B cell (primary cell): ENCODE data around the gene TMEM129. TPM values are rescaled to one million over a fixed set of nuclear protein-coding genes. Genes with fewer than 3 reads are reported as not detected.

Experiments used
- ATAC-seq: fragments of 200-7000 bp; cut with Tn5 transposase; one replicate; pipeline ENCODE4 v1.10.0; 2021; ENCODE audit warnings: low read depth, mild to moderate bottlenecking, moderate number of reproducible peaks, moderate library complexity
- CTCF ChIA-PET: fragments of 350-600 bp; sonication (Branson Sonifier 250); formaldehyde crosslinking; loops from one replicate; lab custom pipeline; 2021; ENCODE audit warnings: antibody characterized with exemption, inconsistent platforms; lab: Charles Lee
- POLR2A ChIA-PET: fragments of 350-600 bp; sonication (Branson Sonifier 250); formaldehyde crosslinking; loops from one replicate; lab custom pipeline; 2021; ENCODE audit warnings: antibody characterized with exemption; lab: Charles Lee
- DNase-seq: peaks from one replicate; pipeline ENCODE4 v3.0.0; 2013
- H2AFZ ChIP-seq: 2 replicates; pipeline ENCODE4 v1.6.1; 2012; ENCODE audit warnings: mild to moderate bottlenecking, low read depth, low read length; ENCODE audit not compliant: insufficient read depth, poor library complexity, severe bottlenecking
- H3K27ac ChIP-seq, 2 donors: 1 replicate in 1 of 2; 2 replicates in 1 of 2; pipeline ENCODE4 v1.5.1; 2012 to 2013; ENCODE audit warnings: low read length in 2 of 2, mild to moderate bottlenecking in 2 of 2, moderate library complexity in 1 of 2
- H3K27me3 ChIP-seq, 4 experiments: fragments of 200-600 bp in 1 of 4; sonication (generic) in 1 of 4; replicated peaks in 1 of 4; 1 replicate in 2 of 4; 2 replicates in 2 of 4; pipeline versions ENCODE4 v1.6.1 to v1.7.0; 2013 to 2016; ENCODE audit warnings: low read length in 3 of 4, mild to moderate bottlenecking in 2 of 4, mixed read lengths in 1 of 4, moderate library complexity in 1 of 4; ENCODE audit not compliant: insufficient read depth in 4 of 4, control insufficient read depth in 3 of 4; ENCODE audit errors: control extremely low read depth in 1 of 4
- H3K36me3 ChIP-seq, 2 experiments: replicated peaks in 1 of 2; 1 replicate in 1 of 2; 2 replicates in 1 of 2; pipeline versions ENCODE4 v1.6.1 to v1.7.1; 2013; ENCODE audit warnings: low read length in 1 of 2; ENCODE audit not compliant: insufficient read depth in 2 of 2, control insufficient read depth in 1 of 2; ENCODE audit errors: control extremely low read depth in 1 of 2, extremely low read depth in 1 of 2
- H3K4me1 ChIP-seq, 2 donors: fragments of 200-600 bp in 1 of 2; sonication (generic) in 1 of 2; 1 replicate in 1 of 2; 2 replicates in 1 of 2; pipeline versions ENCODE4 v1.5.1 to v1.6.1; 2013 to 2017; ENCODE audit warnings: low read length in 2 of 2; ENCODE audit not compliant: control insufficient read depth in 2 of 2, insufficient read depth in 2 of 2
- H3K4me2 ChIP-seq: replicated peaks from 2 replicates; pipeline ENCODE3; 2012; ENCODE audit warnings: mild to moderate bottlenecking, low read depth, low read length; ENCODE audit not compliant: poor library complexity, severe bottlenecking
- H3K4me3 ChIP-seq, 5 experiments: fragments of 200-600 bp in 1 of 5; sonication (generic) in 1 of 5; 1 replicate in 3 of 5; 2 replicates in 2 of 5; pipeline versions ENCODE4 v1.5.1 to v1.7.0; 2011 to 2016; ENCODE audit warnings: low read length in 4 of 5, mild to moderate bottlenecking in 4 of 5, low read depth in 2 of 5, control low read depth in 1 of 5, moderate library complexity in 1 of 5; ENCODE audit not compliant: insufficient read depth in 1 of 5; ENCODE audit errors: control extremely low read depth in 1 of 5, extremely low read depth in 1 of 5
- H3K79me2 ChIP-seq: fragments of 200-600 bp; sonication (generic); one replicate; pipeline ENCODE4 v1.6.0; 2016; ENCODE audit warnings: low read length; ENCODE audit not compliant: control insufficient read depth, insufficient read depth
- H3K9ac ChIP-seq: fragments of 200-600 bp; sonication (generic); 2 replicates; pipeline ENCODE4 v1.6.1; 2017; ENCODE audit warnings: mild to moderate bottlenecking, low read length, moderate library complexity
- H3K9me3 ChIP-seq, 3 donors: one replicate each; pipeline versions ENCODE4 v1.6.1 to v1.7.1; 2013; ENCODE audit warnings: low read length in 2 of 3; ENCODE audit not compliant: control insufficient read depth in 2 of 3, insufficient read depth in 1 of 3; ENCODE audit errors: control extremely low read depth in 1 of 3
- H4K20me1 ChIP-seq: 2 replicates; pipeline ENCODE4 v1.6.0; 2012; ENCODE audit warnings: mild to moderate bottlenecking, low read length; ENCODE audit not compliant: insufficient read depth, control insufficient read depth, poor library complexity, severe bottlenecking
- H3K27ac Mint-ChIP-seq: one replicate; pipeline ENCODE4 v1.8.0; 2021; ENCODE audit warnings: mixed read lengths
- H3K27me3 Mint-ChIP-seq: one replicate; pipeline ENCODE4 v1.8.0; 2021; ENCODE audit warnings: mixed read lengths
- H3K4me1 Mint-ChIP-seq: one replicate; pipeline ENCODE4 v1.8.0; 2021; ENCODE audit warnings: mixed read lengths
- H3K4me3 Mint-ChIP-seq: one replicate; pipeline ENCODE4 v1.8.0; 2021; ENCODE audit warnings: mixed read lengths
- H3K9me3 Mint-ChIP-seq: one replicate; pipeline ENCODE4 v1.8.0; 2022; ENCODE audit warnings: mixed read lengths; ENCODE audit not compliant: insufficient read depth
- CTCF ChIP-seq: fragments of 200-600 bp; IDR thresholded peaks from one replicate; pipeline ENCODE4 v1.8.0; 2022; ENCODE audit warnings: antibody characterized with exemption, mild to moderate bottlenecking
- EZH2 ChIP-seq: IDR thresholded peaks from 2 replicates; pipeline ENCODE4 v1.6.1; 2012; ENCODE audit warnings: borderline replicate concordance, low read depth, mild to moderate bottlenecking, moderate library complexity, low read length; ENCODE audit not compliant: insufficient read depth, poor library complexity, severe bottlenecking
- WGBS: methylation state at CpG from one replicate; pipeline ENCODE4 v1.1.5; 2013; ENCODE audit warnings: missing lambda C conversion rate; ENCODE audit not compliant: insufficient coverage; 5-methylcytosine and 5-hydroxymethylcytosine counted together
- intact Hi-C: fragments of 100-400 bp; cut with micrococcal nuclease; formaldehyde crosslinking; loops from one replicate; pipeline ENCODE4 v1.10.0; 2022
- polyA plus RNA-seq: library from polyadenylated mRNA; depleted of rRNA; stranded (reverse); fragments of >200 nt; gene quantifications from 2 replicates; pipeline ENCODE4 v1.2.3, GENCODE V29; 2012
- total RNA-seq, 2 donors: library from RNA; stranded (reverse); fragments of 120-200 nt in 1 of 2; gene quantifications; 1 replicate in 1 of 2; 2 replicates in 1 of 2; pipeline versions ENCODE4 v1.2.3 to v1.2.4, GENCODE V29; 2013 to 2022

Gene TMEM129
- total and polyA plus RNA-seq, 2 donors (not counting 1 experiment from before 2014, with no cell fraction given) = 41.0 to 76.5 TPM

DNA sequence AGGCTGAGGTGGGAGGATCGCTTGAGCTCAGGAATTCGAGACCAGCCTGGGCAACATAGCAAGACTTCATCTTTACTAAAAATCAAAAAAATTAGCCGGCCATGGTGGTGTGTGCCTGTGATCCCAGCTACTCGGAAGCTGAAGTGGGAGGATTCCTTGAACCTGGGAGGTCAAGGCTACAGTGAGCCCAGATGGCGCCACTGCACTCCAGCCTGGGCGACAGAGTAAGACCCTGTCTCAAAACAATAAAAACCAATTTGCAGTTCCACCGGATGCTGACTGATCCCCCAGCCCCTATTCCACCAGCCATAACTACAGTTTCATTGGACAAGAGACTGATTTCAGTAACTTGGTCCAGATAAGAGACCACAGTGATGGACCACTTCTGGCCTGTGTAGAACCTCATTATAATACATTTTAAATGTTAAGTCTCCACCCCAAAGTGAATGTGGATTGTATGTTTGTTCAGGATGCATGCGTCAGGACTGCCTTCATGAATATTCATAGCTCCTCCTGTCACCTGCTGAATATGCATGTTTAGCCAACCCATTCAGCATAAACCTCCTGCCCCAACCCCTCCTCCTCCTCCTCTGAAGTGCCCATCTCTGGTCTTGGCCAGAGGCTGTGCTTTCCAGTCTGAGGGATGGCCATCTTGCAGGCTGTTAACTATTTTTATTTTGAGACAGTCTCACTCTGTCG, 6.7 kb downstream of the TMEM129 start:
- peak overlapping the region in 1 of 5 experiments; percentile 11 for H3K4me3 ChIP-seq
- peaks cover 61% of the 10 kb centered on the region for H4K20me1 ChIP-seq
- Mint-ChIP-seq H3K4me1 (peaks cover 67% of the 10 kb centered on the region), H3K9me3 (no peaks in the 10 kb centered on the region), H3K4me3 (peak overlapping the region; percentile 91), H3K27me3 (no peaks in the 10 kb centered on the region), H3K27ac (peak overlapping the region; percentile 90)
- peak overlapping the region; percentile 82 to 99 for H3K27ac ChIP-seq
- WGBS = 68% methylated on average over 7 of the region's 9 CpGs
- ATAC-seq (no peak), DNase-seq (peak; percentile 27)
- H2AFZ ChIP-seq = no peak overlapping the region
- intact Hi-C loops = loop anchor here (5.0 kb wide), 1 partner anchor 753 kb away; the partner anchor contains the start of gene RNF4
- TF ChIP-seq EZH2 = no peak
- no peak for TF ChIP-seq CTCF
- H3K36me3 ChIP-seq = peaks cover 0 to 20% of the 10 kb centered on the region in 2 experiments
- peak overlapping the region; percentile 97 for H3K4me2 ChIP-seq
- CTCF ChIA-PET = interaction anchor here (6.1 kb wide), 1 partner anchor 21 kb away, joined by 75 read pairs; no protein-coding TSS in a partner anchor
- H3K9me3 ChIP-seq = peaks cover 0 to 6% (median 0%) of the 10 kb centered on the region in 3 donors
- no peaks in the 10 kb centered on the region for H3K27me3 ChIP-seq
- peaks cover 53 to 79% of the 10 kb centered on the region in 2 donors for H3K4me1 ChIP-seq
- peak overlapping the region; percentile 13 for H3K9ac ChIP-seq
- H3K79me2 ChIP-seq = peaks cover 66% of the 10 kb centered on the region
- POLR2A ChIA-PET = interaction anchor here (3.8 kb wide), 1 partner anchor 8 kb away, joined by 61 read pairs; the partner anchor contains the start of genes TACC3 and TMEM129
